Measurements from ENCODE around the gene CREBRF. TPM values are rescaled to one million over a fixed set of nuclear protein-coding genes. Genes with fewer than 3 reads are reported as not detected.

The CREBRF gene
- total and polyA plus RNA-seq, 2 experiments from 2014 or later = 2.0 to 3.5 TPM

DNA sequence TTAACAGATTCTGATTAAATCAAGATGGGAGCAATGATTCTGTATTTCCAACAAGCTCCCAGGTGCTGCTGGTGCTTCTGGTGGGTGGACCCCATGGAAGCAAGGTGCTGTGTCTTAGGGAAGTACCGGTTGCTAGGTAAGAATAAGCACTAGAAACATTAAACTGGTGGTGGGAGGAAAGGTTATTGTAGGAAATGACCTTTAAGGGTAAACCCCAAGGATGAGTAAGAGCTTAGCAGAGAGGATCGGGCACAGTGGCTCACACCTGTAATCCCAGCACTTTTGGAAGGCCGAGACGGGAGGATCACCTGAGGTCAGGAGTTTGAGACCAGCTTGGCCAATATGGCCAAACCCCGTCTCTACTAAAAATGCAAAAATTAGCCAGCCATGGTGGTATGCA is 16.2 kb upstream of the CREBRF start (continued):
- TF ChIP-seq, protein P1, sequence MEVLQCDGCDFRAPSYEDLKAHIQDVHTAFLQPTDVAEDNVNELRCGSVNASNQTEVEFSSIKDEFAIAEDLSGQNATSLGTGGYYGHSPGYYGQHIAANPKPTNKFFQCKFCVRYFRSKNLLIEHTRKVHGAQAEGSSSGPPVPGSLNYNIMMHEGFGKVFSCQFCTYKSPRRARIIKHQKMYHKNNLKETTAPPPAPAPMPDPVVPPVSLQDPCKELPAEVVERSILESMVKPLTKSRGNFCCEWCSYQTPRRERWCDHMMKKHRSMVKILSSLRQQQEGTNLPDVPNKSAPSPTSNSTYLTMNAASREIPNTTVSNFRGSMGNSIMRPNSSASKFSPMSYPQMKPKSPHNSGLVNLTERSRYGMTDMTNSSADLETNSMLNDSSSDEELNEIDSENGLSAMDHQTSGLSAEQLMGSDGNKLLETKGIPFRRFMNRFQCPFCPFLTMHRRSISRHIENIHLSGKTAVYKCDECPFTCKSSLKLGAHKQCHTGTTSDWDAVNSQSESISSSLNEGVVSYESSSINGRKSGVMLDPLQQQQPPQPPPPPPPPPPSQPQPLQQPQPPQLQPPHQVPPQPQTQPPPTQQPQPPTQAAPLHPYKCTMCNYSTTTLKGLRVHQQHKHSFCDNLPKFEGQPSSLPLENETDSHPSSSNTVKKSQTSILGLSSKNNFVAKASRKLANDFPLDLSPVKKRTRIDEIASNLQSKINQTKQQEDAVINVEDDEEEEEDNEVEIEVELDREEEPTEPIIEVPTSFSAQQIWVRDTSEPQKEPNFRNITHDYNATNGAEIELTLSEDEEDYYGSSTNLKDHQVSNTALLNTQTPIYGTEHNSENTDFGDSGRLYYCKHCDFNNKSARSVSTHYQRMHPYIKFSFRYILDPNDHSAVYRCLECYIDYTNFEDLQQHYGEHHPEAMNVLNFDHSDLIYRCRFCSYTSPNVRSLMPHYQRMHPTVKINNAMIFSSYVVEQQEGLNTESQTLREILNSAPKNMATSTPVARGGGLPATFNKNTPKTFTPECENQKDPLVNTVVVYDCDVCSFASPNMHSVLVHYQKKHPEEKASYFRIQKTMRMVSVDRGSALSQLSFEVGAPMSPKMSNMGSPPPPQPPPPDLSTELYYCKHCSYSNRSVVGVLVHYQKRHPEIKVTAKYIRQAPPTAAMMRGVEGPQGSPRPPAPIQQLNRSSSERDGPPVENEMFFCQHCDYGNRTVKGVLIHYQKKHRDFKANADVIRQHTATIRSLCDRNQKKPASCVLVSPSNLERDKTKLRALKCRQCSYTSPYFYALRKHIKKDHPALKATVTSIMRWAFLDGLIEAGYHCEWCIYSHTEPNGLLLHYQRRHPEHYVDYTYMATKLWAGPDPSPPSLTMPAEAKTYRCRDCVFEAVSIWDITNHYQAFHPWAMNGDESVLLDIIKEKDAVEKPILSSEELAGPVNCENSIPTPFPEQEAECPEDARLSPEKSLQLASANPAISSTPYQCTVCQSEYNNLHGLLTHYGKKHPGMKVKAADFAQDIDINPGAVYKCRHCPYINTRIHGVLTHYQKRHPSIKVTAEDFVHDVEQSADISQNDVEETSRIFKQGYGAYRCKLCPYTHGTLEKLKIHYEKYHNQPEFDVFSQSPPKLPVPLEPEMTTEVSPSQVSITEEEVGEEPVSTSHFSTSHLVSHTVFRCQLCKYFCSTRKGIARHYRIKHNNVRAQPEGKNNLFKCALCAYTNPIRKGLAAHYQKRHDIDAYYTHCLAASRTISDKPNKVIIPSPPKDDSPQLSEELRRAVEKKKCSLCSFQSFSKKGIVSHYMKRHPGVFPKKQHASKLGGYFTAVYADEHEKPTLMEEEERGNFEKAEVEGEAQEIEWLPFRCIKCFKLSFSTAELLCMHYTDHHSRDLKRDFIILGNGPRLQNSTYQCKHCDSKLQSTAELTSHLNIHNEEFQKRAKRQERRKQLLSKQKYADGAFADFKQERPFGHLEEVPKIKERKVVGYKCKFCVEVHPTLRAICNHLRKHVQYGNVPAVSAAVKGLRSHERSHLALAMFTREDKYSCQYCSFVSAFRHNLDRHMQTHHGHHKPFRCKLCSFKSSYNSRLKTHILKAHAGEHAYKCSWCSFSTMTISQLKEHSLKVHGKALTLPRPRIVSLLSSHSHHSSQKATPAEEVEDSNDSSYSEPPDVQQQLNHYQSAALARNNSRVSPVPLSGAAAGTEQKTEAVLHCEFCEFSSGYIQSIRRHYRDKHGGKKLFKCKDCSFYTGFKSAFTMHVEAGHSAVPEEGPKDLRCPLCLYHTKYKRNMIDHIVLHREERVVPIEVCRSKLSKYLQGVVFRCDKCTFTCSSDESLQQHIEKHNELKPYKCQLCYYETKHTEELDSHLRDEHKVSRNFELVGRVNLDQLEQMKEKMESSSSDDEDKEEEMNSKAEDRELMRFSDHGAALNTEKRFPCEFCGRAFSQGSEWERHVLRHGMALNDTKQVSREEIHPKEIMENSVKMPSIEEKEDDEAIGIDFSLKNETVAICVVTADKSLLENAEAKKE (CRISPR knock-in tag; IDR thresholded peaks at IDR 0.05) = no peak
- TF ChIP-seq STAT1 (IDR thresholded peaks at IDR 0.05; ENCODE audit: unreplicated experiment) (no peak), EZH2 (IDR thresholded peaks at IDR 0.05; ENCODE audit: low read depth, unreplicated experiment) (no peak), ETS1 (IDR thresholded peaks at IDR 0.05) (no peak)

DNA sequence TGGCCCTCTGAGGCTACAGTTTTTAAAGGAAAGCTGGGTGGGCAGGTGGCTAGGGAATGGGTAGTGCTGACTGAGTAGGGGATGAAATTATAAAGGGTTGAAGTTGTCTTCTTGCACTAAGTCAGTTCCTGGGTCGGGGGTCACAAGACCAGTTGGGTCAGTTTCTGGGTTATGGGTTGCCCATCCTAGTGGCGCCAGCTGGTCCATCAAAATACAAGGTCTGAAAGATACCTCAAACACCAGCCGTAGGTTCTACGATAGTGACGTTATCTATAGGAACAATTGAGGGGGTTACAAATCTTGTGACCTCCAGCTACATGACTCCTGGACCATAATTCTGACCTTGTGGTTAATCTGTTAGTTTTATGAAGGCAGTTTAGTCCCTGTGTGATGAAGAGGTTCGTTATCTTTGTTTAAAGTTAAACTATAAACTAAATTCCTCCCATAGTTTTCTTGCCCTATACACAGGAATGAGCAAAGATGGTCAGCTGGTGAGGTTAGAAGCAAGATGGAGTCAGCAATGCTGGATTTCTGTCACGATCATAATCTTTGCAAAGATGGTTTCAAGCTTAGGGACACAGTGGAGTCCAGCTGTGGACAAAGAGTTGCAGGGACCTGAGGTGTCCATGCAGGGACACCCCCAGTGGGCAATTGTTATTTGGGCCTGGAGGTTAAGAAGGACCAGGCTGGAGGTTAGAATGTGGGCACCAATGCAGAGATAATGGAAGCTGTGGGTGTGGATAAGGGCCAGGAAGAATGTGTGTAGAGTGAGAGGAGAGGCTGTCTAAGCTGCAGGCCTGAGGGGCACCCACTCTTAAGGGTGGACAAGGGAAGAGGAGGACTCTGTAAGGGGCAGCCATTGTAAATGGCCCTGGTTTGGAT is 14.0 kb upstream of the CREBRF start:
- no peak overlapping the region for H3K27ac ChIP-seq (ENCODE audit: low read depth)
- H3K9me3 Mint-ChIP-seq = peaks cover 3% of the 10 kb centered on the region; the same call in 2 of the 3 replicates
- no peaks in the 10 kb centered on the region for H3K9me2 ChIP-seq (ENCODE audit: insufficient read depth)
- H3K4me3 Mint-ChIP-seq = no peak overlapping the region
- 0 out of 2 replicates have a peak, but pooled peaks cover 8% of the 10 kb centered on the region for H3K4me1 ChIP-seq (ENCODE audit: insufficient read depth)
- no peaks in the 10 kb centered on the region for H3K79me2 ChIP-seq (replicated peaks; ENCODE audit: insufficient read depth)
- peaks cover 6% of the 10 kb centered on the region; the same call in 2 of the 3 replicates for H3K4me1 Mint-ChIP-seq
- ATAC-seq = no peak
- H3K36me3 ChIP-seq (ENCODE audit: insufficient read depth) = no peaks in the 10 kb centered on the region
- no peak overlapping the region for H3K4me3 ChIP-seq
- H3K4me2 ChIP-seq = no peak overlapping the region
- H4K20me1 ChIP-seq (replicated peaks; ENCODE audit: insufficient read depth) = no peaks in the 10 kb centered on the region
- no peak for DNase-seq (ENCODE audit: low spot score)
- H3K27ac Mint-ChIP-seq = no peak overlapping the region
- no peaks in the 10 kb centered on the region for H3K27me3 ChIP-seq (ENCODE audit: insufficient read depth)
- TF ChIP-seq STAT1 (IDR thresholded peaks at IDR 0.05; ENCODE audit: unreplicated experiment) (no peak), POLR2AphosphoS5 (IDR thresholded peaks at IDR 0.05; ENCODE audit: low read depth) (no peak), ETS1 (IDR thresholded peaks at IDR 0.05) (no peak), ZNF114 (CRISPR knock-in tag; IDR thresholded peaks at IDR 0.05) (no peak), NANOG (IDR thresholded peaks at IDR 0.05; ENCODE audit: borderline replicate concordance) (no peak), CREB1 (CRISPR knock-in tag; IDR thresholded peaks at IDR 0.05; ENCODE audit: low read depth) (no peak), EZH2 (IDR thresholded peaks at IDR 0.05; ENCODE audit: low read depth, unreplicated experiment) (no peak), ZNF331 (CRISPR knock-in tag; IDR thresholded peaks at IDR 0.05; ENCODE audit: low read depth) (no peak), CTCF (conservative IDR thresholded peaks at IDR 0.05; ENCODE audit: low read depth in 2 of 2) (no peak)
- H2AFZ ChIP-seq = no peak overlapping the region
- H3K36me3 Mint-ChIP-seq (ENCODE audit: low read depth) = peaks cover 2% of the 10 kb centered on the region; the same call in 1 of the 3 replicates
- H3F3A ChIP-seq (replicated peaks; ENCODE audit: low read depth) = no peaks in the 10 kb centered on the region
- peaks cover 2% of the 10 kb centered on the region for H3K27me3 Mint-ChIP-seq (ENCODE audit: insufficient read depth, low read depth, poor library complexity)
